ENCODE data around the gene STX2.
"Not testable (repeated sequence)": the region's sequence is repeated elsewhere in the genome, so short reads cannot be mapped to it uniquely, and the experiment has no call there.

STX2 gene

DNA sequence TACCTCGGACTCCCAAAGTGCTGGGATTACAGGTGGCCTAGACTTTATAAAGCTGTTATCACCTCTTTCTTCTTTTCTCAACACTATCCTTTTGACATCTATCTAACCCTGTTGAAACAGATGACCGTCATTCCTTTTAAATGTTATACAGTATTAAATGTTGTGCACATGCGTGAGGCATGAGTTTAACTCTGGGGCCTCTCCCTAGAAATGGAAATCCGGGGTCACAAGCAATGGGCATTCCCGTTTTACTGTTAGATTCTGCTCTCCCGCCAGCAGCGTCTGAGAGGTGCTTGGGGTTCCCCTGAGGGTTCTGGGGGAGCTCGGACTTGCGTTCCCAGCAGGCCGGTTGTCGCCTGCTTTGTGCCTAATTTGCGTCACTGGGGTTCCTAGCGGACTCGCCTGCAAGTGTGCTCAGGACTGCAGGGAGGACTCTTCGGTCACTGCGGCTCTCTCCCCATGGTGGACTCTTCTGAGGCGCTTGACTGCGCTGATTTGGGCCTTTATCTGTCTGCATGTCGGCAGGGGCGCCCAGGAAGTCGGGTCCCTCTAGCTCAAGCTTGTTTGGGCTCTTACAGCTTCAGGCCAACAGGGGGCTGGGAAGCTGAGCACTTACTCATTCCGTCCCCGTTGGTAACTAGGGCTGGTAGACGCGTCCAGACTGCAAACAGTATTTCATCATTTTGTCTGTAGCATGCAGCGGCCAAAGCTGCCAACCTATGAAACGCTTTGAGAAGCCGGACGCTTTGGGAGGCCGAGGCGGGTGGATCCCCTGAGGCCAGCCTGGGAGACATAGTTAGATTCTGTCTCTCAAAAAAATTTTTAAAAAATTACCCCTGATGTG, 31.6 kb upstream of the STX2 start:
- peak; percentile 53 for DNase-seq (ENCODE audit: low read depth)

DNA sequence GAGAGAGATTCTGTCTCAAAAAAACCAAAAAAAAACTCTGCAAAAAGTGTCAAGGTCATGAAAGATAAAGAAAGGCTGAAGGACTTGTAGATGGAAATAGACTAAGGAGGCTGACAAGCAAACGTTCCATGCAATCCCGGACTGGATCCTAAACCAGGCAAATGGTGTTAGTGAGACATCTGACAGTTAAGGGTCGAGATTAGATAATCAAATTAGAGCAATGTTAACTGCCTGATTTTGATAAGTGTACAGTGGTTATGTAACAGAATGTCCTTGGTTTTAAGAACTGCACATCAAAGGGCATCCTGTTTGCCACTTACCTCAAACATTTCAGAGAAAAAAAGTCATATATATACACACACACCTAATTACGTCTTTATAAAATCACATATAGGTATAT, 29.4 kb upstream of the STX2 start:
- no peak for DNase-seq (ENCODE audit: low read depth)

GRCh38 chr12:130863298-130863697, 24.2 kb upstream of the STX2 start:
- no peak for DNase-seq (ENCODE audit: low read depth)

- DNase-seq (ENCODE audit: low read depth), result not testable (repeated sequence)
Measured at GRCh38 chr12:130862771-130863170, 23.7 kb upstream of the STX2 start.

GRCh38 chr12:130862161-130862560, 23.1 kb upstream of the STX2 start:
- no peak for DNase-seq (ENCODE audit: low read depth)

GRCh38 chr12:130860311-130860710, 21.3 kb upstream of the STX2 start:
- no peak for DNase-seq (ENCODE audit: low read depth)

DNA sequence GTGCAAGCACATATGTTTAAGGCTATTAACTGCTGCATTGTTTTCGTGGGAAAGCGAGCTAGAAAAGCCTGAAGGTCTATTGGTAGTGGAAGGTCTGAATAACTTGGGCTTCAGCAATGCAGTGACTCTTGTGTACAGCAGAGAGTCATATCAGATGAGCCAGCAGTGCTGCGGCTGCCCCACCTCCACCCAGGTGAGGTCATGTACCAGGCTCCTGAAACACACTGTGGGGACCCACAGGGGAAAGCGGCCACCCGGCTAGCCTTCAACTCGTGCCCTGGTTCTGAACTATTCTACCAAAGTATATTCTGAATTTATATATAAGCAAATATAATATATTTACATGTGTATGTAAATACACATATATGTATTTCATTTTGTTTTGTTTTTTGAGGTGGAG, 20.1 kb upstream of the STX2 start:
- DNase-seq (ENCODE audit: low read depth), result no peak

DNA sequence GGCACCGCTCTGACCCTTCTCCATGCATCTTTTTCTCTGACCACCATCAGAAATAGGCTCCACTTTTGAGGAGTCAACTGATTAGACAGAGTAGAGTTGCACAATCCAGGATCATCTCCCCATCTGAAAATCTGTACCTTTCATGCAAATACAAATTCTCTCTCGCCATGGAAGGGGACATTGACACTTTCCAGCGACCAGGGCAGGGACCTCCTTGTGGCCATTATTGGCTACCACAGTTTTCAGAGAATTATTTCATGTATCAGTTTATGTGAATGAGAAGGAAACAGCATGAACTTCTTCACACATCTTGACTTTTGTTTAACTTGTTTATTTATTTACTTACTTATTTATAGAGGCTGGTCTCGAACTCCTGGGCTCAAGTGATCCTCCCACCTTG, 19.0 kb upstream of the STX2 start:
- DNase-seq (ENCODE audit: low read depth), result no peak

GRCh38 chr12:130856088-130856487, 17.0 kb upstream of the STX2 start:
- no peak for DNase-seq (ENCODE audit: low read depth)

DNA sequence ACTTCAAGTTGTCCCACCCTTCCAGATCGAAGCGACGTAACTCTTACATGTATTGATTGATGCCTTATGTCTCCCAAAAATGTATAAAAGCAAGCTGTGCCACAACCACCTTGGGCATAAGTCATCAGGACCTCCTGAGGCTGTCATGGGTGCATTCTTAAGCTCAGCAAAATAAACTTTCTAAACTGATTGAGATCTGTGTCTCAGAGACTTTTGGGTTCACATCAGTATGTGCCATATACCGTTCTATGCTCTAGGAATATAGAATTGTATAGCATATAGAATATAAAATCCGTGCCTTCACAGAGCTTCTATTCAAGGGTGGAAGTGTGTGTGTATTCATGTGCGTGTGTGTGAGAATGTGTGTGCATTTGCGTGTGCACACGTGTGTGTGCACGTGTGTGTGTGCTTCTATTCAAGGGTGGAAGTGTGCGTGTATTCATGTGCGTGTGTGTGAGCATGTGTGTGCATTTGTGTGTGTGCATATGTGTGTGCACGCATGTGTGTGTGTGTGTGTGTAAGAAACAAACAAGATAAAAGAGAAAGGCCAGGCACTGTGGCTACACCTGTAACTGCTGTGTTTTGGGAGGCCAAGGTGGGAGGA, 11.5 kb upstream of the STX2 start:
- DNase-seq (ENCODE audit: low read depth), result no peak

- no peak for DNase-seq (ENCODE audit: low read depth)
Measured at GRCh38 chr12:130849561-130850417, 10.7 kb upstream of the STX2 start.

- DNase-seq (ENCODE audit: low read depth), result not testable (repeated sequence)
Measured at GRCh38 chr12:130848785-130849305, 9.8 kb upstream of the STX2 start.

GRCh38 chr12:130848105-130848504, 9.1 kb upstream of the STX2 start:
- not testable (repeated sequence) for DNase-seq (ENCODE audit: low read depth)

DNA sequence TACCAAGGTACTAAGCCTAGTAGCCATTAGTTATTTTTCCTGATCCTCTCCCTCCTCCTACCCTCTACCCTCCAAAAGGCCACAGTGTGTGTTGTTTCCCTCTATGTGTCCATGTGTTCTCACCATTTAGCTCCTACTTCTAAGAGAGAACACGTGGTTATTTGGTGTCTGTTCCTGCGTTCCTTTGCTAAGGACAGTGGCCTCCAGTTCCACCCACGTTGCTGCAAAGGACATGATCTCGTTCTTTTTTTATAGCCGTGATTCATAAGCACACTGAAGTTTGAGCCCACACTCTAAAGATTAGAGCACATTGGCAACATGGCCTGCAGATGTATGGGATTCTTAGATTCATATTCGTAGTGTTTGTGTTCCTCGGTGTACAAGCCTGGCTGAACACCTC, 8.1 kb upstream of the STX2 start:
- DNase-seq (ENCODE audit: low read depth), result no peak

- DNase-seq (ENCODE audit: low read depth), result no peak
Measured at GRCh38 chr12:130846369-130846768, 7.3 kb upstream of the STX2 start.

- DNase-seq (ENCODE audit: low read depth), result no peak
Measured at GRCh38 chr12:130839770-130840404, 837 bp upstream of the STX2 start.

DNA sequence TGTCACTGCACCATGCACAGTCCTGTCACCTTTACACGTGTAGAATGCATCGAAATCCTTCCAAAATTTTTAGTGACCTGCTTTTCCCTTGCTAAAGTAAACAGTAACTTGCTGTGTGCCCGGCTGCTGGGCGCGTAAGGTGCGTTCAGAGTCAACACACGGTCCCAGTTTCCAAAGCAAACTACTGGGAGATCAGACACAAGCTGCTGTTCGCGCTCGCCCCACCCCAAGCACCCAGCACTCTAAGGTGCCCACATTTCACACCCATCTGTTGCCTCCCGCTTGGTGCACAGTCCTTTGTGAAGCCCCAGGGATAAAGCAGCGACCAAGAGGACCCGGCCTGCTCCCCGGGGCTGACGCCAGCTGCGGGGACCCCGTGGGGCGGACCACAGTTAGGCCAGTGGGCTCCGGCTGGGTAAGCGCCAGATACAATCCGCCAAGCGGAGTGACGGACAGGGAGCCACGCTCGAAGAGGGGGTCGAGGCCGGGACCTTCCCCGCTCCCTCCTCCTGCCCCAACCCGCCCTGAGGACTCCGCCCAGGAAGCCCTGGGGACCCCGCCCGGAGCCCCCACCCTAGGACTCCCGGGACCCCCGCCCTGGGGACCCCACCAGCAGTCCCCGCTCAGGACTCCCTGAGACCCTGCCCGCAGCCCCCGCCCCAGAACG, 633 bp downstream of the STX2 start:
- DNase-seq (ENCODE audit: low read depth), result peak; percentile 6

DNA sequence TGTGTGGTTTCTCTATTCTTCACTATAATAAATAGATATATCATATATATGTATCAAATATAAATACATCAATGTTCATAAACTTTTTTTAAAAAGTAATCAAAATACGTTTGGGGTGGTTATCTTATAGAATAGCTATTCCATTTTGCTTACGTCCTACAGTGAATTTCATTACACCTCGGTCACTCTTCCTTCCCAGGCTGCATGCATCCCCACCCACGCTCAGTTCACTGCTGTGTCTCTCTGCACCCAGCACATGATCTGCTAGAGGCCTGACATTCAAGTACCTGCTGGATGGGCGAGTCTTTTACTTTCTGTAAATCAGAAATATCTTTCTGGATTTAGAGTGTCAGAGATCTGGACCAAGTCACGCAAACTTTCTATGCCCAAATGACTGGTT, 3.6 kb downstream of the STX2 start:
- DNase-seq (ENCODE audit: low read depth), result no peak

- no peak for DNase-seq (ENCODE audit: low read depth)
Measured at GRCh38 chr12:130835011-130835410, 4.0 kb downstream of the STX2 start.

DNA sequence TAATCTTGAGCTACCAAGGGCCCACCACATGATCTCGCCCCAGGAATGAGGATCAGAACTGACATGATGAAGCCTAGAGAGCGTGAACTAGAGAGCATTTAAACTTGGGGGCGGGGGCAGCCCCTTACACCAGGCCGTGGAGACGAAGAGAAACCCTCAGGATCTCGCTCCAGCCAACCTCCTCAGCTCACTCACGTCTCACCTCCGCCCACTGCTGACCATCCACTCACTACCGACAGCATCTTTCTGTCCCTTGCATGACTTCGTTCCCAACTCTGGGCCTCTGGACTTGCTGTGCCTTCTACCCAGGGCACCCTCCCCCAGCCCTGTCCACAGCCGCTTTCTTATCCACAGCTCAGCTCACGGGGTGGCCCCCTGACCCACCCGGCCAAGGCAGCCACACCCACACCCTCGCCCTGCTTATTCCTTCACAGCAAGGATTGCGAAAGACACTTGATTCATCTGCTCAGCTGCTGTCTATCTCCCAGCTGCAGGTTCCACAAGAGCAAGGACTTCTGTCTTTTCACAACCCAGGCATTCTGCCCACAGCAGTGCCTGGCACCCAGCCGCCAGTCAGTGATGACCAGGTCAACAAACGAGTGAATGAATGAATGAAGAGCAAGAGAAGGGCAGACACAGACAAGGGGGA, 6.4 kb downstream of the STX2 start:
- no peak for DNase-seq (ENCODE audit: low read depth)

DNA sequence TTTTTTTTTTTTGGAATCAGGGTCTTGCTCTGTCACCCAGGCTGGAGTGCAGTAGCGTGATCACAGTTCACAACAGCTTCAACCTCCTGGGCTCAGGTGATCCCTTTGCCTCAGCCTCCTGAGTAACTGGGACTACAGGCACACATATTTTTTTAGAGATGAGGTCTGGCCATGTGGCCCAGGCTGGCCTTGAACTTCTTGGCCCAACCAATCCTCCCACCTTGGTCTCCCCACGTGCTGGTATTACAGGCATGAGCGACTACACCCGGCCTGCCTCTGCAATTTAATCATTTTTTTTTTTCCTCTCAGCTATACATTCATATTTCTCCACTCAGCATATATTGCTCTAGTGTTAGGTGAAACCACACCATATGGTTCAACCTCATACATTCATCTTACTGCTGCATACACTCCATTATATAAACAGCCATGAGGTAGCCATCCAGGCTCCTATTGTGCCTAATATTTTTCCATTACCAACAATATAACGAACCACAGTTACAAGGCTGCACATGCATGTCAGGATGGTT, 7.1 kb downstream of the STX2 start:
- no peak for DNase-seq (ENCODE audit: low read depth)

Measured in activated T-helper 9 cell treated with anti-CD3 and anti-CD28 coated beads, Interleukin-2, amount 50 U/mL, for 16 hours (primary cell).